ENCODE measurements around the gene RPS15. TPM values are rescaled to one million over a fixed set of nuclear protein-coding genes. Genes with fewer than 3 reads are reported as not detected.
A peak's percentile ranks its signal among the peaks of the same experiment; 100 is the strongest.

RPS15 gene
- total and polyA plus RNA-seq, 9 of the 15 experiments (the other 6 are each of a cell fraction or from before 2014, with no cell fraction given) = 605 to 2,791 (median 957) TPM

DNA sequence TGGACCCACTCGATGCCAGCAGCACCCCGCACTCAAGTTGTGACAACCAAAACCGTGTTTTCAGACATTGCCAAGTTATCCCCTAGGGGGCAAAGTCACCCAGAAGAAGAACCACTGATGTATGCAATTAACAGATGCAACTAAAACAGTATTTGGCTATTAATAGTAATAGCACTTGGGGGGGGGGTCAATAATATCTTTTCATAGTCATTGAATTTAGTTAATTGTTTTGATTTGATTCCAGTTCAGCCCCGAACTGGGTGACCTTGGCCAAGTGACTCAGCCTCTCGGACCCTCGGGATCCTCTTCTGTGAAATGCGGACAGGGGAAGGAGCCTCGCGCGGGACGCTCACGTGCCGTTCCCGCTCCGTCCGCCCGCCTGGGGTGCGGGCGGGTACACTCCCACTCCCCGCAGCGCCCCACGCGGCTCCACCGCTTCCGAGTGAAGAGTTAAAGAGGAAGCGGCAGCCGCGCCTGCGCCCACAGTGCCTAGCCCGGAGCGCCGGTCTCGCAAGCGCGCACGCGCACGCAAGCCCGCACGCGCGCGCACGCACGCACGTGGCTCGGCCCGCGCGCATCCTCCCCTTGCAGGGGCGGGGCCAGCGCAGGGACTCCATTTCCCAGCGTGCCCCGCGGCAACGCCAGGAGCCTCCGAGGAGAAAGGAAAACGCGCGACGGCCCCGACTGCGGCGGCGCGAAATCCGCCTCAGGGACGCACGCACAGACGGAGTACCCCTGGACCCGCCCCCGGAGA, 31.2 kb upstream of the RPS15 start (continued):
- TF ChIP-seq CTCF (IDR thresholded peaks at IDR 0.05 in 2 of 3, conservative IDR thresholded peaks at IDR 0.05 in 1 of 3; ENCODE audit: insufficient read depth in 2 of 3, low read depth in 1 of 3, low read length in 3 of 3) = peak; percentile 37 to 67 (median 64); a peak in 5 of 6 replicates
- TF ChIP-seq HDAC2 (IDR thresholded peaks at IDR 0.05) = peak; percentile 77
- TF ChIP-seq PURB (CRISPR knock-in tag; IDR thresholded peaks at IDR 0.05; ENCODE audit: low read depth) = no peak
- TF ChIP-seq, protein P1, sequence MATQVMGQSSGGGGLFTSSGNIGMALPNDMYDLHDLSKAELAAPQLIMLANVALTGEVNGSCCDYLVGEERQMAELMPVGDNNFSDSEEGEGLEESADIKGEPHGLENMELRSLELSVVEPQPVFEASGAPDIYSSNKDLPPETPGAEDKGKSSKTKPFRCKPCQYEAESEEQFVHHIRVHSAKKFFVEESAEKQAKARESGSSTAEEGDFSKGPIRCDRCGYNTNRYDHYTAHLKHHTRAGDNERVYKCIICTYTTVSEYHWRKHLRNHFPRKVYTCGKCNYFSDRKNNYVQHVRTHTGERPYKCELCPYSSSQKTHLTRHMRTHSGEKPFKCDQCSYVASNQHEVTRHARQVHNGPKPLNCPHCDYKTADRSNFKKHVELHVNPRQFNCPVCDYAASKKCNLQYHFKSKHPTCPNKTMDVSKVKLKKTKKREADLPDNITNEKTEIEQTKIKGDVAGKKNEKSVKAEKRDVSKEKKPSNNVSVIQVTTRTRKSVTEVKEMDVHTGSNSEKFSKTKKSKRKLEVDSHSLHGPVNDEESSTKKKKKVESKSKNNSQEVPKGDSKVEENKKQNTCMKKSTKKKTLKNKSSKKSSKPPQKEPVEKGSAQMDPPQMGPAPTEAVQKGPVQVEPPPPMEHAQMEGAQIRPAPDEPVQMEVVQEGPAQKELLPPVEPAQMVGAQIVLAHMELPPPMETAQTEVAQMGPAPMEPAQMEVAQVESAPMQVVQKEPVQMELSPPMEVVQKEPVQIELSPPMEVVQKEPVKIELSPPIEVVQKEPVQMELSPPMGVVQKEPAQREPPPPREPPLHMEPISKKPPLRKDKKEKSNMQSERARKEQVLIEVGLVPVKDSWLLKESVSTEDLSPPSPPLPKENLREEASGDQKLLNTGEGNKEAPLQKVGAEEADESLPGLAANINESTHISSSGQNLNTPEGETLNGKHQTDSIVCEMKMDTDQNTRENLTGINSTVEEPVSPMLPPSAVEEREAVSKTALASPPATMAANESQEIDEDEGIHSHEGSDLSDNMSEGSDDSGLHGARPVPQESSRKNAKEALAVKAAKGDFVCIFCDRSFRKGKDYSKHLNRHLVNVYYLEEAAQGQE (IDR thresholded peaks at IDR 0.05; ENCODE audit: borderline replicate concordance) = peak; percentile 43
- TF ChIP-seq, protein P1 (CRISPR knock-in tag; IDR thresholded peaks at IDR 0.05; ENCODE audit: low read depth) = no peak
- no peak for TF ChIP-seq FOXJ3 (CRISPR knock-in tag; IDR thresholded peaks at IDR 0.05)
- TF ChIP-seq RBM14 (IDR thresholded peaks at IDR 0.05; ENCODE audit: borderline replicate concordance, insufficient read depth, low read depth, low read length) = 0 out of 2 replicates have a peak, but pooled peaks have one; percentile 45
- TF ChIP-seq ATF1 (CRISPR knock-in tag; IDR thresholded peaks at IDR 0.05) = no peak
- TF ChIP-seq ATF1 (tag; IDR thresholded peaks at IDR 0.05) = peak; percentile 85
- TF ChIP-seq CEBPG (CRISPR knock-in tag; IDR thresholded peaks at IDR 0.05) = no peak
- no peak for TF ChIP-seq CEBPG (tag; conservative IDR thresholded peaks at IDR 0.05 in 1 of 2, IDR thresholded peaks at IDR 0.05 in 1 of 2)
- 0 out of 2 replicates have a peak, but pooled peaks have one; percentile 10 for TF ChIP-seq NR2C2 (CRISPR knock-in tag; IDR thresholded peaks at IDR 0.05)
- peak; percentile 87 for TF ChIP-seq NR2C2 (tag; IDR thresholded peaks at IDR 0.05)
- TF ChIP-seq NBN (IDR thresholded peaks at IDR 0.05; ENCODE audit: low read depth) = peak; percentile 83
- no peak for TF ChIP-seq MAFF (IDR thresholded peaks at IDR 0.05; ENCODE audit: low read length)
- TF ChIP-seq BCL6 (CRISPR knock-in tag; IDR thresholded peaks at IDR 0.05) = no peak
- TF ChIP-seq HMGN3 (IDR thresholded peaks at IDR 0.05; ENCODE audit: borderline replicate concordance, extremely low read depth, insufficient read length, low read depth, low read length) = peak; percentile 83
- TF ChIP-seq, protein P2, sequence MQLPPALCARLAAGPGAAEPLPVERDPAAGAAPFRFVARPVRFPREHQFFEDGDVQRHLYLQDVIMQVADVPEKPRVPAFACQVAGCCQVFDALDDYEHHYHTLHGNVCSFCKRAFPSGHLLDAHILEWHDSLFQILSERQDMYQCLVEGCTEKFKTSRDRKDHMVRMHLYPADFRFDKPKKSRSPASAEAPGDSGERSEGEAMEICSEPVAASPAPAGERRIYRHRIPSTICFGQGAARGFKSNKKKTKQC (CRISPR knock-in tag; IDR thresholded peaks at IDR 0.05) = peak; percentile 83

Data from K562 (cell line).